HG03571 (cell line): ENCODE results near the gene C10orf105.

Experiments
- ATAC-seq: cut with Tn5 transposase; IDR thresholded peaks from one replicate; pipeline ENCODE4 v1.9.1; 2021; ENCODE audit not compliant: unreplicated experiment

C10orf105 gene

GRCh38 chr10:71717551-71717951 lies 2.0 kb downstream of the C10orf105 start:
- no peak for ATAC-seq

GRCh38 chr10:71717056-71717455 lies 2.5 kb downstream of the C10orf105 start:
- ATAC-seq, result no peak

GRCh38 chr10:71716426-71716825 lies 3.2 kb downstream of the C10orf105 start:
- ATAC-seq, result no peak

GRCh38 chr10:71715860-71716259 lies 3.7 kb downstream of the C10orf105 start:
- no peak for ATAC-seq

- ATAC-seq, result no peak
Observed at GRCh38 chr10:71715026-71715425, 4.6 kb downstream of the C10orf105 start.

GRCh38 chr10:71714592-71714991 lies 5.0 kb downstream of the C10orf105 start:
- ATAC-seq, result no peak

- ATAC-seq, result no peak
Observed at GRCh38 chr10:71714031-71714410, 5.6 kb downstream of the C10orf105 start.

- no peak for ATAC-seq
Observed at GRCh38 chr10:71713135-71714030, 6.2 kb downstream of the C10orf105 start.

- no peak for ATAC-seq
Observed at GRCh38 chr10:71712572-71713134, 6.9 kb downstream of the C10orf105 start.

- ATAC-seq, result no peak
Observed at GRCh38 chr10:71712170-71712569, 7.4 kb downstream of the C10orf105 start.

GRCh38 chr10:71711052-71711623 lies 8.4 kb downstream of the C10orf105 start:
- ATAC-seq, result no peak

GRCh38 chr10:71710519-71710918 lies 9.1 kb downstream of the C10orf105 start:
- no peak for ATAC-seq

- no peak for ATAC-seq
Observed at GRCh38 chr10:71708897-71709882, 10.4 kb downstream of the C10orf105 start.

- no peak for ATAC-seq
Observed at GRCh38 chr10:71708301-71708703, 11.3 kb downstream of the C10orf105 start.

- no peak for ATAC-seq
Observed at GRCh38 chr10:71707240-71707789, 12.3 kb downstream of the C10orf105 start.

- ATAC-seq, result no peak
Observed at GRCh38 chr10:71706216-71707121, 13.1 kb downstream of the C10orf105 start.

- no peak for ATAC-seq
Observed at GRCh38 chr10:71705582-71705981, 14.0 kb downstream of the C10orf105 start.

GRCh38 chr10:71704816-71705215 lies 14.8 kb downstream of the C10orf105 start:
- ATAC-seq, result no peak

GRCh38 chr10:71703577-71703976 lies 16.0 kb downstream of the C10orf105 start:
- no peak for ATAC-seq
